ENCODE measurements around the gene CHRNB2. TPM values are rescaled to one million over a fixed set of nuclear protein-coding genes. Genes with fewer than 3 reads are reported as not detected.
A peak's percentile ranks its signal among the peaks of the same experiment; 100 is the strongest.

The CHRNB2 gene
- total RNA-seq, 6 donors from 2014 or later = 0.15 TPM; not detected in 5

- H3K27me3 ChIP-seq = no peaks in the 10 kb centered on the region
- peak overlapping the region; percentile 81 to 99 (median 88) for H3K4me3 ChIP-seq
- no peaks in the 10 kb centered on the region for H3K36me3 ChIP-seq
- DNase-seq = no peak
- peak overlapping the region; percentile 89 to 95 (median 90) for H3K27ac ChIP-seq
- H3K4me1 ChIP-seq = peaks cover 10 to 19% (median 10%) of the 10 kb centered on the region in 4 donors
- no peaks in the 10 kb centered on the region for H3K9me3 ChIP-seq
- peak in 1 of 2 donors; percentile 46 for ATAC-seq (ENCODE audit: low FRiP score in 2 of 2)
- no peak for TF ChIP-seq POLR2AphosphoS5 (IDR thresholded peaks at IDR 0.05)
- peak in 1 of 4 donors; percentile 4 for TF ChIP-seq POLR2A (IDR thresholded peaks at IDR 0.05)
- WGBS, 2 donors = 10 to 16% methylated on average over 5 of the region's 5 CpGs
These were observed 60.5 kb downstream of the CHRNB2 start for GRCh38 chr1:154628121-154628405.

GRCh38 chr1:154629061-154629674 is 61.6 kb downstream of the CHRNB2 start:
- DNase-seq (no peak), ATAC-seq (ENCODE audit: low FRiP score in 2 of 2) (no peak)
- H3K4me1 ChIP-seq = peaks cover 9 to 19% (median 10%) of the 10 kb centered on the region in 4 donors
- no peak overlapping the region for H3K4me3 ChIP-seq
- no peak overlapping the region for H3K27ac ChIP-seq
- no peak for TF ChIP-seq CTCF (IDR thresholded peaks at IDR 0.05)
- no peak for TF ChIP-seq POLR2A (IDR thresholded peaks at IDR 0.05)
- no peak for TF ChIP-seq EP300 (IDR thresholded peaks at IDR 0.05)
- no peak for TF ChIP-seq POLR2AphosphoS5 (IDR thresholded peaks at IDR 0.05)
- no peaks in the 10 kb centered on the region for H3K36me3 ChIP-seq
- H3K9me3 ChIP-seq = no peaks in the 10 kb centered on the region
- WGBS, 2 donors = 85 to 86% methylated on average over 1 of the region's 1 CpG
- H3K27me3 ChIP-seq = no peaks in the 10 kb centered on the region

Other genes with a start within 250 kb of the CHRNB2 start
- 1 to 10 TPM in 2 of 6 donors, under 1 TPM in 4; 0.15 to 2.1 (median 0.45) TPM for gene AQP10, start 246.7 kb upstream of the CHRNB2 start, total RNA-seq
- gene ATP8B2, start 242.3 kb upstream of the CHRNB2 start, total RNA-seq = 10 to 100 TPM; 20.2 to 45.1 (median 37.4) TPM
- 100 to 1,000 TPM in 3 of 6 donors, 10 to 100 TPM in 3; 59.6 to 126 (median 97.5) TPM for gene IL6R, start 162.4 kb upstream of the CHRNB2 start, total RNA-seq
- gene TDRD10, start 65.6 kb upstream of the CHRNB2 start, total RNA-seq = 10 to 100 TPM in 4 of 6 donors, 1 to 10 TPM in 2; 6.2 to 47.1 (median 12.6) TPM
- 10 to 100 TPM; 25.8 to 55.4 (median 29.5) TPM for gene SHE, start 65.4 kb upstream of the CHRNB2 start, total RNA-seq
- gene UBE2Q1, start 9.1 kb upstream of the CHRNB2 start, total RNA-seq = 10 to 100 TPM; 19.9 to 90.9 (median 36.4) TPM
- 100 to 1,000 TPM; 113 to 226 (median 156) TPM for gene ADAR, start 40.4 kb downstream of the CHRNB2 start, total RNA-seq